MM.1S (cell line): ENCODE data around the gene CASP10.
"Not testable (repeated sequence)": the region's sequence is repeated elsewhere in the genome, so short reads cannot be mapped to it uniquely, and the experiment has no call there.

ENCODE experiments used
- CTCF ChIP-seq: fragments of 300-600 bp; sonication (generic); IDR thresholded peaks from 2 replicates; pipeline ENCODE4 v1.5.1; 2016; ENCODE audit warnings: antibody characterized with exemption, low read length, mixed read lengths
- EZH2 ChIP-seq: fragments of 300-600 bp; sonication (generic); optimal IDR thresholded peaks from 2 replicates; pipeline ENCODE3; 2017; ENCODE audit warnings: low read depth, mild to moderate bottlenecking, antibody characterized with exemption, low read length, mixed read lengths

GRCh38 chr2:201183835-201184234, 894 bp downstream of the CASP10 start:
- not testable (repeated sequence) for TF ChIP-seq CTCF, EZH2
